Dendritic cell treated with granulocyte-macrophage colony-stimulating factor and Interleukin-4, amounts not matched to agents 40 ng/mL and 50 ng/mL, for 4 days (primary cell): ENCODE results near the gene PPAN.

Source experiments
- H3K27ac Mint-ChIP-seq: one replicate; pipeline ENCODE4 v1.8.0; 2022; ENCODE audit warnings: mild to moderate bottlenecking, mixed read lengths
- H3K27me3 Mint-ChIP-seq: one replicate; pipeline ENCODE4 v1.8.0; 2022; ENCODE audit warnings: mild to moderate bottlenecking, mixed read lengths
- H3K36me3 Mint-ChIP-seq: one replicate; pipeline ENCODE4 v1.8.0; 2022; ENCODE audit warnings: low read depth, mixed read lengths
- H3K4me1 Mint-ChIP-seq: one replicate; pipeline ENCODE4 v1.8.0; 2022; ENCODE audit warnings: low read depth, mixed read lengths
- H3K4me3 Mint-ChIP-seq: one replicate; pipeline ENCODE4 v1.8.0; 2022; ENCODE audit warnings: mild to moderate bottlenecking, moderate library complexity, mixed read lengths
- H3K9me3 Mint-ChIP-seq: one replicate; pipeline ENCODE4 v1.8.0; 2022; ENCODE audit warnings: mixed read lengths
- intact Hi-C: fragments of 100-400 bp; cut with micrococcal nuclease; formaldehyde crosslinking; loops from one replicate; pipeline ENCODE4 v1.15.0; 2022

The PPAN gene

DNA sequence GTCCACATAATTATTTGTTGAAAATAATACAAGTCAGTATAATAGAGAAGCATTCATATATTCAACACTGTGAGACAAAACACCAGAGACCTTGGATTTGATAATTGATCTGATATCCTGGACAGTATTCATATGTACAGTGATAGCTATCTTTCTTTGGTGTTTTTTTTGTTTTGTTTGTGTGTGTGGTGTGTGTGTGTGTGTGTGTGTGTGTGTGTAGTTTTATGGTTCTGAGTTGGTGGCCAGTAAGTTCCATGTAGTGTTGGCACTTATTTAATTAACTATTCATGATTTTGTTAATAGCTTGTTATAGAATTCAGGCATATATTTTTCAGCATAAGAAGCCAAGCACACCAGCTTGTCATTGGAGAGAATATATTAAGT is 2.0 kb upstream of the PPAN start:
- Mint-ChIP-seq H3K4me3 (no peak overlapping the region), H3K36me3 (peaks cover 31% of the 10 kb centered on the region), H3K27ac (peak overlapping the region; percentile 84), H3K27me3 (no peaks in the 10 kb centered on the region), H3K4me1 (peaks cover 79% of the 10 kb centered on the region), H3K9me3 (no peaks in the 10 kb centered on the region)
- intact Hi-C loops: no loop called here

DNA sequence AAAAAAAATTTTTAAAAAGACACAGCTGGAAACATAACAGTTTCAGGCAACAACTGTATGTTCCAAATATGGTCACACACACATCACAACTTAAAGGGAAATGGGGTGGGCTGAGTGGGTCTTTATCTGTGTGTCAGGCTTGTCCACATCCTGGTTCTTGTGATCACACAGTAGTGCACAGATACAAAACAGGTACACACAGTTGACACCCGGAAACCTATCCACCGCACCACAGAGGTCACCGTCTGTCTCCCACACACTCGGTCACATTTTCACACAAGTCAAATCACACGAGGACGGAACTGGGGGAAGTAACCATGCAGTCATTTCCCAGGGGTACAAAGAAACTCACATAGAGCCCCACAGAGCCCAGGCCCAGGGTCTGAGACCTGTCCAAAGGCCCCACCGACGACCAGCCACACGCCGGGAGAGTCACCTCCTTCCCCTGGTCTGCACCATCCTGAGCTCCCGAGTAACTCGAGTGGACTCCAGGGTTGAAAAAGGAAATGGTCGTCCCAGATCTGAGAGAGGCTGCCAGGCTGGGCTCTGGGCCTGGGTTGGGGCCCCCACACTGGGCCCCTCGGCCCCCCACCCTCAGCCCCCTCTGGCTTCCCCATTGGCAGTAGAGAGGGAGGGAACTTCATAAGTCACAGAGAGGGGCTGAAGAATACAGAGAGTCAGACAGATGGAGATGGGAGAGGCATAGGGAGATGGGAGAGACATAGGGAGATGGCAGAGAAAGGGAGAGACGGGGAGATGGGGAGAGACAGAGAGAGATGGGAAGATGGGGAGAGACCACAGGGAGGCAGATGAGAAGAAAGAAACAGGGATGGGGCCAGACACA is 1.3 kb upstream of the PPAN start:
- peak overlapping the region; percentile 84 for H3K27ac Mint-ChIP-seq
- H3K27me3 Mint-ChIP-seq: no peaks in the 10 kb centered on the region
- intact Hi-C loops: no loop called here
- H3K36me3 Mint-ChIP-seq: peaks cover 39% of the 10 kb centered on the region
- H3K4me3 Mint-ChIP-seq: no peak overlapping the region
- peaks cover 79% of the 10 kb centered on the region for H3K4me1 Mint-ChIP-seq
- no peaks in the 10 kb centered on the region for H3K9me3 Mint-ChIP-seq

DNA sequence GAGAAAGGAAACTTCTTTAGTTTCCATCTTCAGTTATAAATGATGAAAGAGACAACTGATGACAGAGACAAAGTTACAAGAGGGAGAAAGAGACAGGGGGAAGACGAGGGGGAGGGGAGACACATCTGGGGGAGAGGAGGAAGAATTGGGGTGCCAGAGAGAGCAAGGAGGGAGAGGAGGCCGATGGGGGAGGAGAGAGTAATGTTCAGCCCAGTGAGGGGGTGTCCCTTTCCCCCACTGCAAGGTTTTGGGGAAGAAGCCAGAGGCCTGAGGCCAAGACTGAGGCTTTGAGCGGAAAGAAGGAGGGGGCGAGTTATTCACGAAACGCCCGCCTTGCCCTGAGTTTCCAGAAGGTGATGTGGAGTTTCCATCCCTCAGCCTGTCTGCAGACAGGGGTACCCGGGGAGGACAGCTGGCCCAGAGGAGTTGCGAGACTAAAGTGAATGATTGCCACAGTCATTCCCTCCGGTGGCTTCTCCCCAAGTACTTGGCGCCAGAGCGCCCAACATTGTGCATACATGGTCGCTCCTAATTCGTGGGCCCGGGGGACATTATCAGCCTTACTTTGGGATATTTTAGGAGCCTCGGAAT is 558 bp upstream of the PPAN start:
- H3K4me3 Mint-ChIP-seq: peak overlapping the region; percentile 15
- H3K36me3 Mint-ChIP-seq: peaks cover 46% of the 10 kb centered on the region
- peaks cover 81% of the 10 kb centered on the region for H3K4me1 Mint-ChIP-seq
- intact Hi-C loops: no loop called here
- H3K27me3 Mint-ChIP-seq: no peaks in the 10 kb centered on the region
- H3K9me3 Mint-ChIP-seq: no peaks in the 10 kb centered on the region
- peak overlapping the region; percentile 84 for H3K27ac Mint-ChIP-seq

DNA sequence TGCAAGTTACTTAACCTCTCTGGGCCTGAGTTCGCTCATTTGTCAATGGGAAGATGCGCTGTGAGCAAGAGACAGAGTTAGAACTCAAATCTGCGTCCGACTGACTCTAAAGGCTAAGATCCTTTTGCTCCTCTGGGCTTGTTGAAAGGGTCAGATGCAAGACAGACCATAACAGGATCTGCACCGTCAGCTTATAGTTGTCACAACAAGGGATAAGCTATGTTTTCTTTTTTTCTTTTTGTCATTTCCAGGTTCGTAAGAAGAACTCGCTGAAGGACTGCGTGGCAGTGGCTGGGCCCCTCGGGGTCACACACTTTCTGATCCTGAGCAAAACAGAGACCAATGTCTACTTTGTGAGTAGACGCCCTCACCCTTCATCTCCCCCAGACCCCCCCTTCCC is 1.1 kb downstream of the PPAN start:
- H3K36me3 Mint-ChIP-seq: peaks cover 63% of the 10 kb centered on the region
- intact Hi-C loops: no loop called here
- H3K27ac Mint-ChIP-seq: peak overlapping the region; percentile 84
- H3K27me3 Mint-ChIP-seq: no peaks in the 10 kb centered on the region
- H3K9me3 Mint-ChIP-seq: no peaks in the 10 kb centered on the region
- H3K4me3 Mint-ChIP-seq: peak overlapping the region; percentile 85
- peaks cover 83% of the 10 kb centered on the region for H3K4me1 Mint-ChIP-seq

DNA sequence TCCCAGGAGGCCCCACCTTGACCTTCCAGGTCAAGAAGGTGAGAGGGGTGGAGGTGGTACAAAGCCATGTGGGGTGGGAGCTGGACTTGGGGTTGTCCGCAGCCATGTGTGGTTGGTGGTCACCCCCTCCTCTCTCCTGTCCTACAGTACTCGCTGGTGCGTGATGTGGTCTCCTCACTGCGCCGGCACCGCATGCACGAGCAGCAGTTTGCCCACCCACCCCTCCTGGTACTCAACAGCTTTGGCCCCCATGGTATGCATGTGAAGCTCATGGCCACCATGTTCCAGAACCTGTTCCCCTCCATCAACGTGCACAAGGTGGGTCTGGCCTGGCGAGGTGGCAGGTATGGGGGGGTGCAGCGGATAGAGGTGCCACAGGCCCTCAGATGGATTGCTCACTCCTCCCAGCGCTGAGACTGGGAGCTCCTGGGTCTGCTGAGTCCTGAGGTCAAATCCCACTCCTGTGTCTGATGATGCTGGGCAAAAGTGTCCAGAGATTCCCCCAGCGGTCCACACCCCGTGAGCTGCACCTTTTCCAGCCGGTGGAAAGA is 1.7 kb downstream of the PPAN start:
- Mint-ChIP-seq H3K4me3 (no peak overlapping the region), H3K36me3 (peaks cover 69% of the 10 kb centered on the region), H3K27me3 (no peaks in the 10 kb centered on the region), H3K27ac (peak overlapping the region; percentile 84), H3K9me3 (no peaks in the 10 kb centered on the region), H3K4me1 (peaks cover 83% of the 10 kb centered on the region)
- intact Hi-C loops: no loop called here

DNA sequence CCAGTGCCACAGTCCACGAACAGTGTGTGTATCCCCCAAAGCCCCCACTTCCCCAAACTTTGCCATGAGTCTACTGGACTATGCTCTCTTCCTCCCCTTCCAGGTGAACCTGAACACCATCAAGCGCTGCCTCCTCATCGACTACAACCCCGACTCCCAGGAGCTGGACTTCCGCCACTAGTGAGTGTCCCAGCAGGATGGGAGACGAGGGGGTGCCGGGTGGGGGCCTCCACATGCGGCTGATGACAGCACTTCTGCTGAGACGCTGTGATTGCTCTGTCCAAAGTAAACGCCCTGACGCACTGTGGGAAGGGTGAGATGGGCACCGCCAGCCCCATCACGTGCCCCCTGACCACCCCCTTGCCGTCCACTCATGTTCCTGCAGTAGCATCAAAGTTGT is 3.4 kb downstream of the PPAN start:
- Mint-ChIP-seq H3K9me3 (no peaks in the 10 kb centered on the region), H3K4me3 (no peak overlapping the region), H3K36me3 (peaks cover 85% of the 10 kb centered on the region), H3K4me1 (peaks cover 88% of the 10 kb centered on the region), H3K27ac (peak overlapping the region; percentile 98), H3K27me3 (no peaks in the 10 kb centered on the region)
- intact Hi-C loops: no loop called here

DNA sequence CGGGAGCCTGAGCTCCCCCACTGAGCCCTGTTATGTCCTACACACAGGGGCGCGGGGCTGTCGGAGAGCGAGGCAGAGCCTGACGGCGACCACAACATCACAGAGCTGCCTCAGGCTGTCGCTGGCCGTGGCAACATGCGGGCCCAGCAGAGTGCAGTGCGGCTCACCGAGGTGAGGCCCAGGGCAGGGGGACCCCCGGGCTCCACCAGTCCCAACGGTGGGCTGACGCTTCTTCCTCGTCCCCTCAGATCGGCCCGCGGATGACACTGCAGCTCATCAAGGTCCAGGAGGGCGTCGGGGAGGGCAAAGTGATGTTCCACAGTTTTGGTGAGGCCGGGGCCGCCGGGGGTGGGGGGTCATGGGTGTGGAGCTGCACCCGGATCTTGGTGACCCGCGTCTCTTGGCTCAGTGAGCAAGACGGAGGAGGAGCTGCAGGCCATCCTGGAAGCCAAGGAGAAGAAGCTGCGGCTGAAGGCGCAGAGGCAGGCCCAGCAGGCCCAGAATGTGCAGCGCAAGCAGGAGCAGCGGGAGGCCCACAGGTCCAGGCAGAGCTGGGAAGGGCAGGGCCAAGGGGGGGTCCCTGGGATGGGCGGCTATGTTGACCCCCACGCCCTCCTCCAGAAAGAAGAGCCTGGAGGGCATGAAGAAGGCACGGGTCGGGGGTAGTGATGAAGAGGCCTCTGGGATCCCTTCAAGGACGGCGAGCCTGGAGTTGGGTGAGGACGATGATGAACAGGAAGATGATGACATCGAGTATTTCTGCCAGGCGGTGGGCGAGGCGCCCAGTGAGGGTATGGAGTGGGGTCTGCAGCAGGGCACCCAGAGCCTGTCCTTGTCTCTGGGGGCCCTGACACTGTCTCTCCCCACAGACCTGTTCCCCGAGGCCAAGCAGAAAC is 4.2 kb downstream of the PPAN start:
- peak overlapping the region; percentile 98 for H3K27ac Mint-ChIP-seq
- no peaks in the 10 kb centered on the region for H3K27me3 Mint-ChIP-seq
- H3K9me3 Mint-ChIP-seq: no peaks in the 10 kb centered on the region
- H3K36me3 Mint-ChIP-seq: peaks cover 93% of the 10 kb centered on the region
- peak overlapping the region; percentile 98 for H3K4me3 Mint-ChIP-seq
- intact Hi-C loops: no loop called here
- peaks cover 88% of the 10 kb centered on the region for H3K4me1 Mint-ChIP-seq

DNA sequence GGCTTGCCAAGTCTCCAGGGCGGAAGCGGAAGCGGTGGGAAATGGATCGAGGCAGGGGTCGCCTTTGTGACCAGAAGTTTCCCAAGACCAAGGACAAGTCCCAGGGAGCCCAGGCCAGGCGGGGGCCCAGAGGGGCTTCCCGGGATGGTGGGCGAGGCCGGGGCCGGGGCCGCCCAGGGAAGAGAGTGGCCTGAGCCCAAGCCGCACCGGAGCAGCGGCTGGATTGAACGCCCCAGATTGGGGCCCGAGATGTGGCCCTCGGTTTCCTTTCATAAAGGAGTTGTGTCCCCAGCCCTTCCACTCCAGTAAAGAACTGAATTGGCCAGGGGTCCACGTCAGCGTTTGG is 4.8 kb downstream of the PPAN start:
- Mint-ChIP-seq H3K36me3 (peaks cover 100% of the 10 kb centered on the region), H3K4me3 (peak overlapping the region; percentile 98)

DNA sequence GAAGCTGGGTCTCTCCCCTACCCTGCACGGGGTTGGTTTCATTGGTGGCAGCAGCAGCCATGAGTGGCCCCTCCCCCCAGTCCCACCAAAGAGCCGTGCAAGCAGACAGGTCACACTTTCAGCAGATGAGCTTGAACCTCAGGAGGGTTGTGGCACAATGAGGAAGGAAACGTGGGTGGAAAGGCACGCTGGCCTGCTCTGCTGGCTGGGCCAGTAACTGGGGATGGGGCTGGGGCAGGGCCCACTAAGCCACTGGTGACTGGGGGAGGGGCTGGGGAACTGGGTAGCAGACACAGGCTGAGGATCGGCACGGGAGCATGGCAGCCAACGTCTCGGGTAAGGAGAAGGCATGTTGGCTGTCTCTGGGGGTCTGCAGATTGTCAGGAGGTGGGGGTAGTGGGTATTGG is 5.2 kb downstream of the PPAN start, which contains the start of gene P2RY11:
Gene P2RY11 (plus strand): TSS at position 289 of the 407 bp plus-strand sequence. CDS start 29 bp downstream, at position 318.
- peaks cover 90% of the 10 kb centered on the region for H3K4me1 Mint-ChIP-seq
- peak within 1 kb of the TSS; percentile 98 for H3K27ac Mint-ChIP-seq
- H3K4me3 Mint-ChIP-seq: peak within 1 kb of the TSS; percentile 98
- intact Hi-C loops: no loop called here
- no peaks in the 10 kb centered on the region for H3K27me3 Mint-ChIP-seq
- peaks cover 100% of the 10 kb centered on the region for H3K36me3 Mint-ChIP-seq
- no peaks in the 10 kb centered on the region for H3K9me3 Mint-ChIP-seq

More for the DNA sequence above, 4.8 kb downstream of the PPAN start:
- peaks cover 88% of the 10 kb centered on the region for H3K4me1 Mint-ChIP-seq
- H3K9me3 Mint-ChIP-seq: no peaks in the 10 kb centered on the region
- H3K27me3 Mint-ChIP-seq: no peaks in the 10 kb centered on the region
- intact Hi-C loops: no loop called here
- H3K27ac Mint-ChIP-seq: peak overlapping the region; percentile 98

DNA sequence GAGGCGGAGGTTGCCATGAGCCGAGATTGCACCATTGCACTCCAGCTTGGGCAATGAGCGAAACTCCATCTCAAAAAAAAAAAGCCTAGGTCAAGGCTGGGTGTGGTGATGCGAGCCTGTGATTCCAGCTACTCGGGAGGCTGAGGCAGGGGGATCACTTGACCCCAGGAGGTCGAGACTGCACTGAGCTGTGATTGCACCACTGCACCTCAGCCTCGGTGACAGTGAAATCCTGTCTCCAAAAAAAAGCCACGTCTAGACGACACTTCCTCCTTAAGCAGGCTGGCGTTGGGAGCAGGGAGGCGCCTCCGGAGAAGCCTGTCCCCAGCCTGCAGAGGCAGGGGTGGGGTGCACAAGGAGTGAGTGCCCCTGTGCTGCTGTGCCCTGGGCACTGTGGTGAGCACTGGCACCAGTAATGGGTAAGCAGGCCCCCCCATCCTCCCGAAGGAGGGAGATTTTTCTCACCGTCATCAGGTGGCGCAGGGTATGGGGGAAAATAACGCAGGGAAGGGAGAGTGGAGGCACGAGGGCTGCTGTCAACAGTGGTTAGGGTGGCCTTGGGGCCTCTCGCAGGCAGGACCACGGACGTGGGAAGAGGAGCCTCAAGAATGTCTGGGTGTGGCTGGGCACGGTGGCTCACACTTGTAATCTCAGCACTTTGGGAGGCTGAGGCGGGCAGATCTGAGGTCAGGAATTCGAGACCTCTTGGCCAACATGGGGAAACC is 6.0 kb downstream of the PPAN start:
- peaks cover 91% of the 10 kb centered on the region for H3K4me1 Mint-ChIP-seq
- H3K36me3 Mint-ChIP-seq: peaks cover 100% of the 10 kb centered on the region
- intact Hi-C loops: no loop called here

DNA sequence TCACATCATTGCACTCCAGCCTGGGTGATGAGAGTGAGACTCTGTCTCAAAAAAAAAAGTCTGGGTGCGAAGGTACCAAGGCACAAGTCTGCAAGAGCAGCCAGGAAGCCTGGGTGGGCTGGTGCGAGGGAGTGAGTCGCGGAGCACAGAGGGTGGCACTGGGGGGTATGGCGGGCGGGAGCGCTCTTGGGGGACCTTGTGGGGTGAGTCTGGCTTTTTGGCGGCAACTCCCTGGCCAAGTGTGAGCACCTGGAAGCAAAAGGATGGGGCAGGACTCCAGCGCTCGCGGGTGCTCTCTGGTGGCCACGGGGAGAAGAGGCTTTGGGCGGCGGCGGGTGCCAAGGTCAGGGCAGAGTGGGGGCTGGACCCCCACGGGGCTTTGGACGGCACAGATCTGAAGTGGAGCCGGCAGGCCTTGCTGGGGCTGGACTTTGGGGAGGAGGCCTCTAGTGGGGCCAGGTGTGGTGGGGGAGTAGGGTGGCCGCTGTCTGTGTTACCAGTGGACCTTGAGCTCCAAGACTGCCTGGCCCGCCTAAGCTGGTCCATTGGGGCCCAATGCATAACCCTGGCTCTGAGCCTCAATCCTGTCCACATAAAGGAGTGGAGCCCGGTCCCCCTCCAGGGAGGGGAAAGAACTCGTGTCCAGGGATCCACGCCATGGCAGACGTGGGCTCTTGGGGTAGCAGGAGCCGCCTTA is 6.9 kb downstream of the PPAN start:
- peaks cover 100% of the 10 kb centered on the region for H3K36me3 Mint-ChIP-seq

More for the DNA sequence above, 6.0 kb downstream of the PPAN start:
- H3K27ac Mint-ChIP-seq: peak overlapping the region; percentile 98
- peak overlapping the region; percentile 98 for H3K4me3 Mint-ChIP-seq
- H3K9me3 Mint-ChIP-seq: no peaks in the 10 kb centered on the region
- H3K27me3 Mint-ChIP-seq: no peaks in the 10 kb centered on the region

DNA sequence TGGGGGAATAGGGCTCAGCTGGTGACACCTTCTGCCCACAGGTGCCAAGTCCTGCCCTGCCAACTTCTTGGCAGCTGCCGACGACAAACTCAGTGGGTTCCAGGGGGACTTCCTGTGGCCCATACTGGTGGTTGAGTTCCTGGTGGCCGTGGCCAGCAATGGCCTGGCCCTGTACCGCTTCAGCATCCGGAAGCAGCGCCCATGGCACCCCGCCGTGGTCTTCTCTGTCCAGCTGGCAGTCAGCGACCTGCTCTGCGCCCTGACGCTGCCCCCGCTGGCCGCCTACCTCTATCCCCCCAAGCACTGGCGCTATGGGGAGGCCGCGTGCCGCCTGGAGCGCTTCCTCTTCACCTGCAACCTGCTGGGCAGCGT is 7.4 kb downstream of the PPAN start:
- intact Hi-C loops: no loop called here

More for the DNA sequence above, 6.9 kb downstream of the PPAN start:
- intact Hi-C loops: no loop called here
- peak overlapping the region; percentile 98 for H3K27ac Mint-ChIP-seq
- peak overlapping the region; percentile 98 for H3K4me3 Mint-ChIP-seq
- H3K4me1 Mint-ChIP-seq: peaks cover 89% of the 10 kb centered on the region
- no peaks in the 10 kb centered on the region for H3K27me3 Mint-ChIP-seq
- H3K9me3 Mint-ChIP-seq: no peaks in the 10 kb centered on the region

More for the DNA sequence above, 7.4 kb downstream of the PPAN start:
- H3K27me3 Mint-ChIP-seq: no peaks in the 10 kb centered on the region
- no peaks in the 10 kb centered on the region for H3K9me3 Mint-ChIP-seq
- H3K4me1 Mint-ChIP-seq: peaks cover 89% of the 10 kb centered on the region
- H3K4me3 Mint-ChIP-seq: peak overlapping the region; percentile 98
- H3K27ac Mint-ChIP-seq: peak overlapping the region; percentile 98
- H3K36me3 Mint-ChIP-seq: peaks cover 100% of the 10 kb centered on the region
